ENCODE measurements around the gene C1orf115. TPM values are rescaled to one million over a fixed set of nuclear protein-coding genes. Genes with fewer than 3 reads are reported as not detected.

C1orf115 gene
- total RNA-seq, 1 donor from 2014 or later = 9.7 TPM

GRCh38 chr1:220666349-220666748 lies 23.8 kb upstream of the C1orf115 start:
- TF ChIP-seq CTCF (IDR thresholded peaks at IDR 0.05; ENCODE audit: unreplicated experiment) = no peak
- H3K27ac Mint-ChIP-seq = no peak overlapping the region
- H3K36me3 Mint-ChIP-seq (ENCODE audit: insufficient read depth) = peaks cover 3% of the 10 kb centered on the region
- H3K27me3 Mint-ChIP-seq = no peaks in the 10 kb centered on the region
- no peak overlapping the region for H3K4me3 Mint-ChIP-seq (ENCODE audit: low read depth)
- H3K9me3 Mint-ChIP-seq (ENCODE audit: low read depth) = peaks cover 14% of the 10 kb centered on the region
- DNase-seq (ENCODE audit: low spot score, unreplicated experiment) = no peak
- H3K4me1 Mint-ChIP-seq (ENCODE audit: low read depth) = no peaks in the 10 kb centered on the region

- Mint-ChIP-seq H3K27me3 (no peaks in the 10 kb centered on the region), H3K27ac (no peak overlapping the region), H3K36me3 (ENCODE audit: insufficient read depth) (peaks cover 3% of the 10 kb centered on the region), H3K4me3 (ENCODE audit: low read depth) (no peak overlapping the region), H3K4me1 (ENCODE audit: low read depth) (peaks cover 2% of the 10 kb centered on the region), H3K9me3 (ENCODE audit: low read depth) (peaks cover 14% of the 10 kb centered on the region)
- no peak for DNase-seq (ENCODE audit: low spot score, unreplicated experiment)
- no peak for TF ChIP-seq CTCF (IDR thresholded peaks at IDR 0.05; ENCODE audit: unreplicated experiment)
These were observed 21.2 kb upstream of the C1orf115 start for GRCh38 chr1:220669005-220669404.

- TF ChIP-seq CTCF (IDR thresholded peaks at IDR 0.05; ENCODE audit: unreplicated experiment) = no peak
- Mint-ChIP-seq H3K36me3 (ENCODE audit: insufficient read depth) (no peaks in the 10 kb centered on the region), H3K4me3 (ENCODE audit: low read depth) (no peak overlapping the region), H3K27ac (no peak overlapping the region), H3K9me3 (ENCODE audit: low read depth) (peaks cover 10% of the 10 kb centered on the region), H3K4me1 (ENCODE audit: low read depth) (peaks cover 2% of the 10 kb centered on the region), H3K27me3 (no peaks in the 10 kb centered on the region)
- DNase-seq (ENCODE audit: low spot score, unreplicated experiment) = no peak
These were observed 19.8 kb upstream of the C1orf115 start for GRCh38 chr1:220670365-220670764.

GRCh38 chr1:220673921-220674320 lies 16.2 kb upstream of the C1orf115 start:
- no peak for TF ChIP-seq CTCF (IDR thresholded peaks at IDR 0.05; ENCODE audit: unreplicated experiment)
- no peak for DNase-seq (ENCODE audit: low spot score, unreplicated experiment)
- H3K4me1 Mint-ChIP-seq (ENCODE audit: low read depth) = peaks cover 2% of the 10 kb centered on the region
- H3K27ac Mint-ChIP-seq = no peak overlapping the region
- no peak overlapping the region for H3K4me3 Mint-ChIP-seq (ENCODE audit: low read depth)
- peaks cover 3% of the 10 kb centered on the region for H3K27me3 Mint-ChIP-seq
- no peaks in the 10 kb centered on the region for H3K36me3 Mint-ChIP-seq (ENCODE audit: insufficient read depth)
- H3K9me3 Mint-ChIP-seq (ENCODE audit: low read depth) = peaks cover 10% of the 10 kb centered on the region

GRCh38 chr1:220677251-220677650 lies 12.9 kb upstream of the C1orf115 start:
- no peak overlapping the region for H3K4me3 Mint-ChIP-seq (ENCODE audit: low read depth)
- H3K27me3 Mint-ChIP-seq = peaks cover 3% of the 10 kb centered on the region
- H3K36me3 Mint-ChIP-seq (ENCODE audit: insufficient read depth) = no peaks in the 10 kb centered on the region
- H3K9me3 Mint-ChIP-seq (ENCODE audit: low read depth) = no peaks in the 10 kb centered on the region
- TF ChIP-seq CTCF (IDR thresholded peaks at IDR 0.05; ENCODE audit: unreplicated experiment) = no peak
- peaks cover 2% of the 10 kb centered on the region for H3K4me1 Mint-ChIP-seq (ENCODE audit: low read depth)
- no peak overlapping the region for H3K27ac Mint-ChIP-seq
- DNase-seq (ENCODE audit: low spot score, unreplicated experiment) = no peak
